HAP-1 (cell line): ENCODE measurements around the gene SLX1A.
"Not testable (repeated sequence)": the region's sequence is repeated elsewhere in the genome, so short reads cannot be mapped to it uniquely, and the experiment has no call there.

Source experiments
- DNase-seq, 2 experiments: peaks; one replicate each; pipeline ENCODE4 v3.0.0-alpha.2; 2016 to 2020; ENCODE audit warnings: low spot score in 2 of 2
- H3K27me3 ChIP-seq: fragments of 250-450 bp; sonication (Bioruptor Pico); 2 replicates; pipeline ENCODE4 v1.5.1; 2020; ENCODE audit warnings: low read depth, mild to moderate bottlenecking, moderate library complexity
- H3K36me3 ChIP-seq: fragments of 250-450 bp; sonication (Bioruptor Pico); replicated peaks from 2 replicates; pipeline ENCODE4 v1.5.1; 2020; ENCODE audit warnings: mild to moderate bottlenecking
- H3K4me1 ChIP-seq: fragments of 250-450 bp; sonication (Bioruptor Pico); 2 replicates; pipeline ENCODE4 v1.5.1; 2020; ENCODE audit warnings: mild to moderate bottlenecking
- H3K4me3 ChIP-seq: fragments of 250-450 bp; sonication (Bioruptor Pico); 2 replicates; pipeline ENCODE4 v1.5.1; 2020; ENCODE audit warnings: mild to moderate bottlenecking, moderate library complexity
- H3K9me3 ChIP-seq: fragments of 250-450 bp; sonication (Bioruptor Pico); 2 replicates; pipeline ENCODE4 v1.5.1; 2020; ENCODE audit warnings: mild to moderate bottlenecking, moderate library complexity
- in situ Hi-C: fragments of 300-500 bp; cut with MboI; formaldehyde crosslinking; loops from 3 replicates; pipeline ENCODE4 v1.14.3; 2020; ENCODE audit warnings: low sequenced_read_pairs, inconsistent platforms, mixed read lengths

The SLX1A gene

DNA sequence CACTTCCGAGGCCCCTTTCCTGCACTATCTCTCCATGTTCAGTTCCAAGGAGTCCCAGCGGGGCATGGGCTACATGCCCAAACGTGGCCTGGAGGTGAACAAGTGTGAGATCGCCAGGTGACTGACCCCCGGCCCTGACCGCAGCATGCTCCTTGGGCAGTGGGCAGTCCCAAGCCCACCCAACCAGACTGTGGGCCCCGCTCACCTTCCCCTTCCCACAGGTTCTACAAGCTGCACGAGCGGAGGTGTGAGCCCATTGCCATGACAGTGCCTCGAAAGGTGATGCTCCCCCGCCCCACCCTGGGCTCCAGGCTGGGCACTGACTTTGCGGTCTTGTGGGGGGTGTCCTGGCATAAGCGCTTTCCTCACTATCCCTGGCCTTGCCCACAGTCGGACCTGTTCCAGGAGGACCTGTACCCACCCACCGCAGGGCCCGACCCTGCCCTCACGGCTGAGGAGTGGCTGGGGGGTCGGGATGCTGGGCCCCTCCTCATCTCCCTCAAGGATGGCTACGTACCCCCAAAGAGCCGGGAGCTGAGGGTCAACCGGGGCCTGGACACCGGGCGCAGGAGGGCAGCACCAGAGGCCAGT, 5.6 kb upstream of the SLX1A start:
- H3K9me3 ChIP-seq: no peaks in the 10 kb centered on the region
- no peaks in the 10 kb centered on the region for H3K27me3 ChIP-seq
- no peak for DNase-seq
- H3K4me1 ChIP-seq: peaks cover 5% of the 10 kb centered on the region; the same call in 1 of the 2 replicates
- in situ Hi-C loops: no loop called here
- peaks cover 6% of the 10 kb centered on the region for H3K36me3 ChIP-seq
- no peak overlapping the region for H3K4me3 ChIP-seq

DNA sequence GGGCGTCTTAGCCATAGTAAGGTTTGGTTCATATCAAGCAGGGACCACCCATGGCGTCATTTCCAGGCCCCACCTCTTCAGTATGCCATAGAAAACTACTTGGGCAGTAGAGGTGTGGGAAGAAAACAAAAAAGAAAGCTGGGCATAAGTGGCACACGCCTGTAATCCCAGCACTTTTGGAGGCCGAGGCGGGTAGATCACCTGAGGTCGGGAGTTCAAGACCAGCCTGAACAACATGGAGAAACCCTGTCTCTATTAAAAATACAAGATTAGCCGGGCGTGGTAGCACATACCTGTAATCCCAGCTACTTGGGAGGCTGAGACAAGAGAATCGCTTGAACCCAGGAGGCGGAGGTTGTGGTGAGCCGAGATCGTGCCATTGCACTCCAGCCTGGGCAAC, 2.5 kb upstream of the SLX1A start:
- H3K36me3 ChIP-seq, H3K9me3 ChIP-seq, DNase-seq, in situ Hi-C loops, H3K4me3 ChIP-seq, H3K4me1 ChIP-seq, H3K27me3 ChIP-seq: not testable (repeated sequence)

DNA sequence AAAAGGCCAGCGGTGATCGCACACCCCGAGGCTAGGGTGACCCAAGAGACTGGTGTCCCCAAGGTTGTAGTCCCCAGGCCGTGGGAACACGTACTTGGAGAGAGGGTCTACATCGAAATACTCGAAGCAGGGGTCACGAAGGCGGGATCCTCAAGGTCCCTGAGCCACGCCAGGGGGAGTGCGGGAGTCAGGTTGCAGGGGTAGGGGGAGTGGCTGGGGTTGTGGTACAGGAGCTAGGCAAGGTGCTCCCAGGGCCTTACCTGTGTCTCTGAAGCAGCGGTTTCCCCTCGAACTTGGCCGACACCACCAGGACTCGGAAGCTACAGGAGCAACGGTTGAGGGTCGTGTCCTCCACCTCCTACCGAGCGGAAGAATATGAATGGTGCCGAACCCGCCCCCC, 577 bp upstream of the SLX1A start:
- DNase-seq, H3K4me3 ChIP-seq, H3K9me3 ChIP-seq, in situ Hi-C loops, H3K27me3 ChIP-seq, H3K4me1 ChIP-seq, H3K36me3 ChIP-seq: not testable (repeated sequence)

DNA sequence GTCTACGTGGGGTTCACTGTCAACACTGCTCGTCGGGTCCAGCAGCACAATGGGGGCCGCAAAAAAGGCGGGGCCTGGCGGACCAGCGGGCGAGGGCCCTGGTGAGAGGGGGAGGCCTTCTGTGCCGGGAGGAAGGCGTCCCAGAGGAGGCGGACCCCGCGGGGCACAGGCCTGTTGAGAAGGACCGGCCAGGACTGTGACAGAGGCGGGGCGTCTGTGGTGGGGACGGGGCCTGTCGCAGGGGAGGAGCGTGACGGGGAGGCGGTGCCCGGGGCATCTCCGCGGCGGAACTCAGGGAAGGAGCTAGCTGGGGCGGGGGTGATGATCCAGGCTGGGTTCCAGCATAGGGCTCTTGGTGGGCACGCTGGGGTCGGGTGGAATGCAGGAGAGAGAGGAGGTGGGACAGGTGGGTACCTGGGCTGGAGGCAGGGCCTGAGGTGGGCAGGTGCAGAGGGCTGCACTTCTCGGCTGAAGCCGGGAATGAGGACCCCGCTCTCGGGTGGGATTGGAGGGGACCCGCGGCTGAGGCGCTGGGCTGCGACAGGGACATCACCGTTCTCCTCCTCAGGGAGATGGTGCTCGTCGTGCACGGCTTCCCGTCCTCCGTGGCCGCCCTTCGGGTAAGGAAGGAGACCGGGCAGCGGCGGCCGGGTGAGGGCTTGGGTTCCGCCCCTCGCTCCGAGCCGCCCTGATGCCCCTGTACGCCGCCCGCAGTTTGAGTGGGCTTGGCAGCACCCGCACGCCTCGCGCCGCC, 674 bp downstream of the SLX1A start:
- H3K36me3 ChIP-seq, H3K4me1 ChIP-seq, H3K4me3 ChIP-seq, in situ Hi-C loops, H3K27me3 ChIP-seq, H3K9me3 ChIP-seq, DNase-seq: not testable (repeated sequence)

DNA sequence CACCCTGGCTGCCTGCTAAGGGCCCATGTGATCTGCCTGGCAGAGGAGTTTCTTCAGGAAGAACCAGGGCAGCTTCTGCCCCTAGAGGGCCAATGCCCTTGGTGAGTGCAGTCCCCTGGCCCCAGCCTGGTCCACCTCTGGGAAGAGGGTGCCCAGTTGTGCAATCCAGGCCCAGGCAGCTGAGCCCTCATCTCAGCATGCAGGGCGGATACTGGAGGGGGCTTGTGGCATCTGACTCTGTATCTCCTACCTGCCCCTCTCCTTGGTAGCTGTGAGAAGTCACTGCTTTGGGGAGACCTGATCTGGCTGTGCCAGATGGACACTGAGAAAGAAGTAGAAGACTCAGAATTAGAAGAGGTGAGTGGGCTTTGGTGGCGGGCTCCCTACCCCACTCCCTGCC, 3.3 kb downstream of the SLX1A start:
- H3K36me3 ChIP-seq, H3K4me3 ChIP-seq, DNase-seq, H3K27me3 ChIP-seq, H3K4me1 ChIP-seq, H3K9me3 ChIP-seq, in situ Hi-C loops: not testable (repeated sequence)

DNA sequence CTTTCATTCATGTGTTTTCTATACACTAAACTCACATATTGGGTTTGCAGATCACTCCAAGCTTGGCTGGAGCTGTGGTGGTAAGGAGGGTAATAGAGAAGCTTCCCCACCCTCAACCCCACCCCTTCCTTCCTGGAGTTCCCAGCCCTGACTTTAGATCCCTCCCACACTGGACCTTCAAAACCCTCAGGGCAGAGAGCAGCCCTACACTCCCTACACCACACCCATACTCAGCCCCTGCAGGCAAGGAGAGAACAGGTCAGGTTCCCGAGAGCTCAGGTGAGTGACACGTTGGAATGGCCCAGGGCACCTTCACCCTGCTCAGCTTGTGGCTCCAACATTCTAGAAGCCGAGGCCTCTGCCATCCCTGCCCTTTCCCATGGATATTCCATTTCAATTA, 5.4 kb downstream of the SLX1A start, which contains the start of gene SULT1A3:
Gene SULT1A3 (plus strand): TSS at position 207 of the 400 bp plus-strand sequence. CDS start 1,474 bp downstream, outside the sequence.
- DNase-seq, H3K36me3 ChIP-seq, H3K4me3 ChIP-seq, H3K9me3 ChIP-seq, in situ Hi-C loops, H3K27me3 ChIP-seq, H3K4me1 ChIP-seq: not testable (repeated sequence)

DNA sequence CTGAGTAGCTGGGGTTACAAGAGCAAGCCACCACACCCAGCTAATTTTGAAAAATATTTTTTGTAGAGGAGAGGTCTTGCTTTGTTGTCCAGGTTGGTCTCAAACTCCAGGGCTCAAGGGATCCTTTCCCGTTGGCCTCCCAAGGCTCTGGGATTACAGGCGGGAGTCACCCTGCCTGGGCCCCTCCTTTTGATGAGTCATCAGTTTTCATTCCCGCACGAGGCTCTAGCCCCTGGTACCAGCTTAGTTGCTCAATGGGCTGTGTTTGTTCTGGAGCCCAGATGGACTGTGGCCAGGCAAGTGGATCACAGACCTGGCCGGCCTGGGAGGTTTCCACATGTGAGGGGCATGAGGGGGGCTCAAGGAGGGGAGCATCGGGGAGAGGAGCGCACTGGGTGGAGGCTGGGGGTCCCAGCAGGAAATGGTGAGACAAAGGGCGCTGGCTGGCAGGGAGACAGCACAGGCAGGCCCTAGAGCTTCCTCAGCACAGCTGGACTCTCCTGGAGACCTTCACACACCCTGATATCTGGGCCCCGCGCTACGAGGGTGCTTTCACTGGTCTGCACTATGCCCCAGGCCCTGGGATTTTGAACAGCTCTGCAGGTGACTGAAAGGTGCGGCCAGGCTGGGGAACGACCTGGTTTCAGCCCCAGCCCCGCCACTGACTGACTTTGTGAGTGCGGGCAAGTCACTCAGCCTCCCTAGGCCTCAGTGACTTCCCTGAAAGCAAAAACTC, 6.1 kb downstream of the SLX1A start:
- H3K36me3 ChIP-seq, H3K4me3 ChIP-seq, H3K27me3 ChIP-seq, H3K4me1 ChIP-seq, H3K9me3 ChIP-seq, in situ Hi-C loops, DNase-seq: not testable (repeated sequence)

DNA sequence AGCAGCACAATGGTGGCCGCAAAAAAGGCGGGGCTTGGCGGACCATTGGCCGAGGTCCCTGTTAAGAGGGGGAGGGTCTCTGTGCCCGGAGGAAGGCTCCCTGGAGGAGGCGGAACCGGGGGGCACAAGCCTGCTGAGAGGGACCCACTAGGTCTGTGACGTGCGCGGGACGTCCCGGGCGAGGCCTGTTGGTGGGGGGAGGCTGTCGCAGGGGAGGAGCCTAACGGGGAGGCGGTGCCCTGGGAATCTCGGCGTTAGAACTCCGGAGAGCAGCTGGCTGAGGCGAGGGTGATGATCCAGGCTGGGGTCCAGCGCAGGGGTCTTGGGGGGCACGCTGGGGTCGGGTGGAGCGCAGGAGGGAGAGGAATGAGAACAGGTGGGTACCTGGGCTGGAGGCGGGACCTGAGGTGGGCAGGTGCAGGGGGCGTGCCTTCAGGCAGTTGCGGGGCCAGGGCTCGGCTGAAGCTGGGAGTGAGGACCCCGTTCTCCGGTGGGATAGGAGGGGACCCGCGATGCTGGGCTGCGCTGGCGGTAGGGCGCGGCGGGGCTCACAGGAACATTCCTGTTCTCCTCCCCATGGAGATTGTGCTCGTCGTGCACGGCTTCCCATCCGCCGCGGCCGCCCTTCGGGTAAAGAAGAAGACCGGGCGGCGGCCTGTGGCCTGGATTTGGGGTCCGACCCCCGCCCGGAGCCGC, 12.0 kb downstream of the SLX1A start:
- H3K36me3 ChIP-seq, H3K27me3 ChIP-seq, DNase-seq, H3K4me3 ChIP-seq, in situ Hi-C loops, H3K4me1 ChIP-seq, H3K9me3 ChIP-seq: not testable (repeated sequence)

DNA sequence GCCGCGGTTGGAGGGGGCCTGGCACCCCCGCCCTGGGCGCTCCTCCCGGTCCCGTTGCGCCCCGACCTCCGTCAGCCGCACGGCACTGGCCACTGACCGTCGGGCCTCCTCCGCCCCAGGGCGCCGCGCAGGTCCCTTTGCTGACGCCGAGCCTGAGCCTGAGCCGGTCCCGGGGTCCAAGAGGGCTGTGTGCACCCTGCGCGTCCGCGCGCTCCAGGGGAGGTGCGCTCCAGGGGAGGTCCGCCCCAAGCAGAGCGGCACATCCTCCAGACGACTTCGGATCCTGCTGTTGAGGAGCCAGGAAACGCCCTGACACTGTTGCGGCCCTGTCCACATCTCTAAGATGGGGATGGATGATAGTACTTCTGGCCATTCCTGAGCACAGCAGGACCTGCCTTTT, 12.6 kb downstream of the SLX1A start:
- H3K4me3 ChIP-seq, H3K36me3 ChIP-seq, in situ Hi-C loops, H3K4me1 ChIP-seq, H3K9me3 ChIP-seq, H3K27me3 ChIP-seq, DNase-seq: not testable (repeated sequence)

DNA sequence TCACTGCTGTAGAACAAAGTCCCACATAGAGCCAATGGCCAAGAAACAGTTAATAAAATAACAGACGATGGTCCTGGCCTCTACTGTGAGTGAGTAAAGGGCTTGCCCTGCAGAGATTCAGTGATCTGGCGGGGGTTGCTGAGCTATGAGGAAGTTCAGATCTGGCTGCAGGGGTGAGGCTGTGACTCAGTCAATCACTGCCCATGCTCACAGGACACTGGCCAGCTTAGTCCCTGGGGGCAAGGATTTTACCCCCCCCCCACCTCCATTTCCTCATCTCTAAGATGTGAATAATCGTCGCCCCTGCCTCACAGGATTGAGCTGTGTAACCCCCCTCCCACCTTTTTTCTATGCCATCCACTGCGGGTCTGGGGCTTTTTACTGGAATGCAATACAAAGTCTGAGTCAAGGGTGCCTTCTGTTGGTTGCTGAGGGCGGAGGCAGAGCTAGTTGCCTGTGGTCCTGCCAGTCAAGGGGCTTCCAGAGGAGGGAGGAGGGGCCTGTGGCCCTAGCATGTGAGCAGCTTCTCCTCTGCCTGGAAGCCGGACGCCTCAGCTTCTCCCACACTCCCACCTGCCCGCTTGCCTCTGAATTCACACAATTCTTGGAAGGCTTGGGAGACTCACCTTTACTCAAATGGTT, 13.5 kb downstream of the SLX1A start:
- H3K4me3 ChIP-seq, in situ Hi-C loops, H3K9me3 ChIP-seq, H3K36me3 ChIP-seq, H3K27me3 ChIP-seq, H3K4me1 ChIP-seq: not testable (repeated sequence)
- DNase-seq: peak in 1 of 2 experiments; percentile 8

DNA sequence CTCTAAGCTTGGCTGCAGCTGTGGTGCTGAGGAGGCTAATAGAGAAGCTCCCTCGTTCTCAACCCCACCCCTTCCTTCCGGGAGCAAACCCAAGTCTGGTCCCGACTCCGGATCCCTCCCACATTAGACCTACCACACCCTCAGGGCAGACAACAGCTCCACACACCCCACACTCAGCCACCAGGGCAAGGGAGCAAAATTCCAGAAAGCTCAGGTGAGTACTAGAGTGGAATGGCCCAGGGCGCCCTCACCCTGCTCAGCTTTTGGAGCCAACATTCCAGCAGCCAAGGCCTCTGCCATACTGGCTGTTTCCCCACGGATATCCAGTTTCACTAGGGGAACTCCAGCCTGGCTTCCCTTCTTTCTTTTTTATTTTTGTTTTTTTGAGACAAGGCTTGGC, 15.4 kb downstream of the SLX1A start:
- H3K4me1 ChIP-seq, in situ Hi-C loops, H3K36me3 ChIP-seq, H3K4me3 ChIP-seq, H3K9me3 ChIP-seq, H3K27me3 ChIP-seq, DNase-seq: not testable (repeated sequence)

DNA sequence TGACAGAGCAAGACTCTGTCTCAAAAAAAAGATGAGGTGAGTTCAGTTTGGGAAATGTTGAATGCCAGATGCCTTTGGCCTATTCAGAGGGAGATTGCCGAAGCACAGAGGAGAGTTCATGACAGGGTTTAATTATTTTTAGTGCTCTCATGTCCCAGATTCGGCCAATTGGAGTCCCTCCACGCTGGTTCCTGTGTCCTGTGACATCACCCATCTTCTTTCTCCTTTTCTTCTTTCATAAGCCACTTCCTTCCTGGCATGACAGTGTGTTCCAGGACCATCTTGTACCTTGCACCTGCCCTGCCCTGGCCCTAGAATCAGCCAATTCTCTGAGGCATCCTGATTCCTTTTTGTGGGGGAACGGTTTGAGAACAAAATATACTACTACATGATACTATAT, 17.7 kb downstream of the SLX1A start:
- DNase-seq, H3K36me3 ChIP-seq, H3K4me3 ChIP-seq, in situ Hi-C loops, H3K27me3 ChIP-seq, H3K4me1 ChIP-seq, H3K9me3 ChIP-seq: not testable (repeated sequence)

DNA sequence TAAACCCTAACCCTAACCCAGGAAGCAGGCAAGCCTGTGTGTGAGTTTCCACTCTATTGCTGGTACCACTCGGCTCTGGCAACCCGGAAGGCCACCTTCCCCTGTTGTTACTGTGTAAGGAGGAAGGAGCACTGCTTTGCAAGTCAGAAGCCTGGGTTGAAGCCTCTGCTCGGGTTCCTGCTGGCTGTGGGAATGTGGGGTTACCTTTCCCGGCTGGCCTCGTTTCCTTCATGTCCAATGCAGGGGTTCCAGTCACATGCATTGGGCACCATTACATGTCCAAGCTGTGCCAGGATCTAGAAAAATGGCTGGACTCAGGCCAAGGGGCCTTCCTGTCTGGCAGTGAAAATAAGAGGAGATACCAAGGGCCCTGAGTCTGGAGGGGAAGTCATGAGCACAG, 23.4 kb downstream of the SLX1A start:
- H3K27me3 ChIP-seq, H3K9me3 ChIP-seq, H3K36me3 ChIP-seq, H3K4me1 ChIP-seq, in situ Hi-C loops, H3K4me3 ChIP-seq: not testable (repeated sequence)
- DNase-seq: peak in 1 of 2 experiments; percentile 7
